Measurements from ENCODE around the gene GAS7.

Gene GAS7

GRCh38 chr17:10031606-10032005 lies 166.8 kb downstream of the GAS7 start:
- no peak overlapping the region for H3K27ac ChIP-seq
- no peaks in the 10 kb centered on the region for H3K36me3 ChIP-seq
- no peak for DNase-seq
- no peaks in the 10 kb centered on the region for H3K27me3 ChIP-seq (ENCODE audit: insufficient read depth, low read depth, severe bottlenecking)
- no peak overlapping the region for H3K4me3 ChIP-seq (ENCODE audit: low read depth, low read length)
- no peak for TF ChIP-seq CTCF (IDR thresholded peaks at IDR 0.05; ENCODE audit: low read depth, low read length)
- no peaks in the 10 kb centered on the region for H3K9me3 ChIP-seq (ENCODE audit: severe bottlenecking)

- H3K9me3 ChIP-seq (ENCODE audit: severe bottlenecking), result no peaks in the 10 kb centered on the region
- DNase-seq, result no peak
- no peaks in the 10 kb centered on the region for H3K27me3 ChIP-seq (ENCODE audit: insufficient read depth, low read depth, severe bottlenecking)
- H3K27ac ChIP-seq, result no peak overlapping the region
- no peak overlapping the region for H3K4me3 ChIP-seq (ENCODE audit: low read depth, low read length)
- no peaks in the 10 kb centered on the region for H3K36me3 ChIP-seq
- no peak for TF ChIP-seq CTCF (IDR thresholded peaks at IDR 0.05; ENCODE audit: low read depth, low read length)
These were observed 167.3 kb downstream of the GAS7 start for GRCh38 chr17:10031127-10031526.

- Histone ChIP-seq H3K4me3 (ENCODE audit: low read depth, low read length) (no peak overlapping the region), H3K36me3 (no peaks in the 10 kb centered on the region), H3K27ac (no peak overlapping the region), H3K27me3 (ENCODE audit: insufficient read depth, low read depth, severe bottlenecking) (no peaks in the 10 kb centered on the region), H3K9me3 (ENCODE audit: severe bottlenecking) (no peaks in the 10 kb centered on the region)
- TF ChIP-seq CTCF (IDR thresholded peaks at IDR 0.05; ENCODE audit: low read depth, low read length), result no peak
- DNase-seq, result no peak
These were observed 169.3 kb downstream of the GAS7 start for GRCh38 chr17:10029129-10029528.

GRCh38 chr17:10025976-10026901 lies 172.2 kb downstream of the GAS7 start:
- Histone ChIP-seq H3K27me3 (ENCODE audit: insufficient read depth, low read depth, severe bottlenecking) (no peaks in the 10 kb centered on the region), H3K9me3 (ENCODE audit: severe bottlenecking) (no peaks in the 10 kb centered on the region), H3K27ac (no peak overlapping the region), H3K4me3 (ENCODE audit: low read depth, low read length) (no peak overlapping the region), H3K36me3 (no peaks in the 10 kb centered on the region)
- TF ChIP-seq CTCF (IDR thresholded peaks at IDR 0.05; ENCODE audit: low read depth, low read length), result no peak
- DNase-seq, result no peak

GRCh38 chr17:10025224-10025623 lies 173.2 kb downstream of the GAS7 start:
- H3K36me3 ChIP-seq, result no peaks in the 10 kb centered on the region
- TF ChIP-seq CTCF (IDR thresholded peaks at IDR 0.05; ENCODE audit: low read depth, low read length), result no peak
- no peak overlapping the region for H3K27ac ChIP-seq
- no peaks in the 10 kb centered on the region for H3K27me3 ChIP-seq (ENCODE audit: insufficient read depth, low read depth, severe bottlenecking)
- no peaks in the 10 kb centered on the region for H3K9me3 ChIP-seq (ENCODE audit: severe bottlenecking)
- no peak for DNase-seq
- no peak overlapping the region for H3K4me3 ChIP-seq (ENCODE audit: low read depth, low read length)
